H9 (cell line): ENCODE results near the gene DARS1. TPM values are rescaled to one million over a fixed set of nuclear protein-coding genes. Genes with fewer than 3 reads are reported as not detected.

Experiments used
- DNase-seq: peaks from one replicate; pipeline ENCODE4 v3.0.0-alpha.2; 2017
- H2AFZ ChIP-seq: one replicate; pipeline ENCODE4 v1.6.1; 2013; ENCODE audit warnings: mild to moderate bottlenecking, low read length, control low read depth, moderate library complexity
- H2AK5ac ChIP-seq: 2 replicates; pipeline ENCODE4 v1.6.1; 2013; ENCODE audit warnings: low read length, control low read depth, mixed read lengths; ENCODE audit not compliant: insufficient read length
- H2BK120ac ChIP-seq: one replicate; pipeline ENCODE4 v1.6.1; 2013; ENCODE audit warnings: low read depth, mild to moderate bottlenecking, low read length, control low read depth, inconsistent platforms; ENCODE audit not compliant: poor library complexity, severe bottlenecking
- H2BK12ac ChIP-seq: 2 replicates; pipeline ENCODE4 v1.6.1; 2013; ENCODE audit warnings: low read length, control low read depth, mixed read lengths, low read depth; ENCODE audit not compliant: insufficient read length
- H2BK15ac ChIP-seq: 2 replicates; pipeline ENCODE4 v1.6.1; 2013; ENCODE audit warnings: low read depth, low read length, control low read depth
- H2BK20ac ChIP-seq: one replicate; pipeline ENCODE4 v1.6.1; 2013; ENCODE audit warnings: low read depth, mild to moderate bottlenecking, low read length, control low read depth, inconsistent platforms; ENCODE audit not compliant: poor library complexity, severe bottlenecking
- H2BK5ac ChIP-seq: 2 replicates; pipeline ENCODE4 v1.6.1; 2013; ENCODE audit warnings: low read length, control low read depth, mixed read lengths; ENCODE audit not compliant: insufficient read length
- H3K14ac ChIP-seq: 2 replicates; pipeline ENCODE4 v1.6.1; 2013; ENCODE audit warnings: low read length, control low read depth; ENCODE audit not compliant: insufficient read depth
- H3K18ac ChIP-seq: 2 replicates; pipeline ENCODE4 v1.6.1; 2013; ENCODE audit warnings: low read depth, mild to moderate bottlenecking, mixed read lengths, low read length, control low read depth; ENCODE audit not compliant: insufficient read length
- H3K23ac ChIP-seq: 2 replicates; pipeline ENCODE4 v1.6.1; 2013; ENCODE audit warnings: low read length, control low read depth, mixed read lengths, low read depth; ENCODE audit not compliant: insufficient read length
- H3K23me2 ChIP-seq: 2 replicates; pipeline ENCODE4 v1.6.1; 2013; ENCODE audit warnings: low read depth, mild to moderate bottlenecking, mixed read lengths, low read length, control low read depth; ENCODE audit not compliant: insufficient read length, poor library complexity, severe bottlenecking
- H3K27ac ChIP-seq: 2 replicates; pipeline ENCODE4 v1.5.1; 2013; ENCODE audit warnings: low read length, control low read depth, mixed read lengths, low read depth; ENCODE audit not compliant: insufficient read length
- H3K27me3 ChIP-seq: 2 replicates; pipeline ENCODE4 v1.6.1; 2013; ENCODE audit warnings: low read length, control low read depth, inconsistent platforms; ENCODE audit not compliant: insufficient read depth
- H3K4ac ChIP-seq: 2 replicates; pipeline ENCODE4 v1.6.1; 2013; ENCODE audit warnings: low read depth, mild to moderate bottlenecking, control low read depth, inconsistent platforms, low read length, moderate library complexity
- H3K4me1 ChIP-seq: 2 replicates; pipeline ENCODE4 v1.6.1; 2013; ENCODE audit warnings: low read length, control low read depth, inconsistent platforms; ENCODE audit not compliant: insufficient read depth
- H3K4me2 ChIP-seq: 2 replicates; pipeline ENCODE4 v1.6.1; 2013; ENCODE audit warnings: low read length, control low read depth, mixed read lengths; ENCODE audit not compliant: insufficient read length, insufficient read depth
- H3K56ac ChIP-seq: 2 replicates; pipeline ENCODE4 v1.6.1; 2013; ENCODE audit warnings: low read depth, mild to moderate bottlenecking, mixed read lengths, low read length, control low read depth; ENCODE audit not compliant: insufficient read length
- H3K79me1 ChIP-seq: 2 replicates; pipeline ENCODE4 v1.6.1; 2013; ENCODE audit warnings: low read depth, mild to moderate bottlenecking, moderate library complexity, low read length, control low read depth, inconsistent platforms; ENCODE audit not compliant: insufficient read depth, poor library complexity, severe bottlenecking
- H3K79me2 ChIP-seq: 2 replicates; pipeline ENCODE4 v1.6.1; 2013; ENCODE audit warnings: low read length, control low read depth, inconsistent platforms; ENCODE audit not compliant: insufficient read depth
- H3K9ac ChIP-seq: 2 replicates; pipeline ENCODE4 v1.6.1; 2013; ENCODE audit warnings: low read length, control low read depth, mixed read lengths; ENCODE audit not compliant: insufficient read length; ENCODE audit errors: extremely low read depth
- H3K9me3 ChIP-seq: one replicate; pipeline ENCODE4 v1.6.1; 2013; ENCODE audit warnings: low read depth, low read length, inconsistent platforms; ENCODE audit not compliant: control insufficient read depth
- H3T11ph ChIP-seq: one replicate; pipeline ENCODE4 v1.6.1; 2013; ENCODE audit warnings: mild to moderate bottlenecking, low read length, control low read depth, inconsistent platforms
- H4K20me1 ChIP-seq: one replicate; pipeline ENCODE4 v1.6.1; 2013; ENCODE audit not compliant: control insufficient read depth, insufficient read length, insufficient read depth
- H4K5ac ChIP-seq: 2 replicates; pipeline ENCODE4 v1.6.1; 2013; ENCODE audit warnings: low read depth, mild to moderate bottlenecking, mixed read lengths, low read length, control low read depth; ENCODE audit not compliant: insufficient read length
- H4K8ac ChIP-seq: replicated peaks from 2 replicates; pipeline ENCODE4 v1.6.1; 2013; ENCODE audit warnings: low read length, control low read depth, mixed read lengths, low read depth; ENCODE audit not compliant: insufficient read length
- H4K91ac ChIP-seq: 2 replicates; pipeline ENCODE4 v1.6.1; 2013; ENCODE audit warnings: low read depth, mild to moderate bottlenecking, moderate library complexity, mixed read lengths, low read length, control low read depth; ENCODE audit not compliant: insufficient read length
- H3K27ac Mint-ChIP-seq, 3 experiments: 2 replicates in 2 of 3; 3 replicates in 1 of 3; pipeline ENCODE4 v1.8.0; 2020 to 2021; ENCODE audit warnings: mixed read lengths in 3 of 3, mild to moderate bottlenecking in 1 of 3, moderate library complexity in 1 of 3
- H3K27me3 Mint-ChIP-seq: 2 replicates; pipeline ENCODE4 v1.8.0; 2021; ENCODE audit warnings: low read depth, mild to moderate bottlenecking, moderate library complexity, mixed read lengths
- H3K36me3 Mint-ChIP-seq, 3 experiments: 2 replicates in 2 of 3; 3 replicates in 1 of 3; pipeline ENCODE4 v1.8.0; 2020 to 2021; ENCODE audit warnings: low read depth in 3 of 3, mixed read lengths in 3 of 3; ENCODE audit not compliant: insufficient read depth in 1 of 3
- H3K4me1 Mint-ChIP-seq, 2 experiments: 2 replicates each; pipeline ENCODE4 v1.8.0; 2020; ENCODE audit warnings: mixed read lengths in 2 of 2
- H3K4me3 Mint-ChIP-seq, 2 experiments: 2 replicates in 1 of 2; 3 replicates in 1 of 2; pipeline ENCODE4 v1.8.0; 2020 to 2021; ENCODE audit warnings: mild to moderate bottlenecking in 2 of 2, mixed read lengths in 2 of 2, moderate library complexity in 1 of 2
- H3K9me3 Mint-ChIP-seq, 2 experiments: 2 replicates in 1 of 2; 3 replicates in 1 of 2; pipeline ENCODE4 v1.8.0; 2020; ENCODE audit warnings: mild to moderate bottlenecking in 2 of 2, mixed read lengths in 2 of 2, moderate library complexity in 1 of 2
- WGBS: extraction: QIAGEN DNeasy Blood & Tissue Kit; methylation state at CpG from one replicate; pipeline ENCODE4 v1.1.7; 2013; ENCODE audit warnings: missing lambda C conversion rate, low lambda C conversion rate, mixed read lengths; ENCODE audit not compliant: insufficient read length; ENCODE audit errors: extremely low coverage; 5-methylcytosine and 5-hydroxymethylcytosine counted together
- total RNA-seq: library from RNA; stranded (reverse); gene quantifications from 2 replicates; pipeline ENCODE4 v1.2.1, GENCODE V29; 2021
- TF ChIP-seq, protein P1 (sequence below): fragments of 200-600 bp; sonication (generic); conservative IDR thresholded peaks from 3 replicates; pipeline ENCODE4 v1.8.0; 2021; ENCODE audit warnings: antibody characterized with exemption, mild to moderate bottlenecking

The DARS1 gene
- total RNA-seq, 1 experiment from 2014 or later = 117 TPM

DNA sequence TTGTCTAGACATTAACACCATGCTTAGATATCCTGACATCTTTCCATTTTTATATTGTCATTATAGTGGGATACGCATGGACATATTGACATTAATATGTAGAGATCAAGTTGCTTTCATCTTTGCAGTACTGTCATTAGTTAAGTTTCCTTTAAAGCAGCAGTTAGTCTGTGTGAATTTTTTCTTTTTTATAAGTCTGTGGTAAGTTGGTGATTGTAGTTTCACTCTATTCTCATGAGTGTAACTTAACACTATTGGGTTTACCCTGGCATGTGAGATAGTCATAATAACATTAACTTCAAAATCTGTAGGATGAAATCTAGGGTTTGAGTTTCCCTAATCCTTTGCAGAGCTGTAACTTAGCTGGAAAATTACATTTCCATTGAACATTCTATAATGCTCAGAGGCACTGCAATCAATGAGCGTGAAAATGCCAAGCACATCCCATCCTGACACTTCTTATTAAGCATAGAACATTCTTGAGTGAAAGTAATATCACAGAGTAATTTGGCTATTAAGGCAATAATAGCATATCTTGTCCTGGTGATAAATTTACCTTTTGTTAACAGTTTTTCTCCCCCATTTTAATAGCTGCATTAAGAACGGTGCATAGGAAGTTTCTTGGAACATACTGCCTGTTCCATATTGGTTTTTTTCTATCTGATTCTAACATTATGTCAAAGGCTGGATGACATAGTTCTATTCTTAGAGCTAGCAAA, 47.5 kb upstream of the DARS1 start:
- no peak overlapping the region for H2BK120ac ChIP-seq
- H3K79me1 ChIP-seq = no peaks in the 10 kb centered on the region
- TF ChIP-seq, protein P1, sequence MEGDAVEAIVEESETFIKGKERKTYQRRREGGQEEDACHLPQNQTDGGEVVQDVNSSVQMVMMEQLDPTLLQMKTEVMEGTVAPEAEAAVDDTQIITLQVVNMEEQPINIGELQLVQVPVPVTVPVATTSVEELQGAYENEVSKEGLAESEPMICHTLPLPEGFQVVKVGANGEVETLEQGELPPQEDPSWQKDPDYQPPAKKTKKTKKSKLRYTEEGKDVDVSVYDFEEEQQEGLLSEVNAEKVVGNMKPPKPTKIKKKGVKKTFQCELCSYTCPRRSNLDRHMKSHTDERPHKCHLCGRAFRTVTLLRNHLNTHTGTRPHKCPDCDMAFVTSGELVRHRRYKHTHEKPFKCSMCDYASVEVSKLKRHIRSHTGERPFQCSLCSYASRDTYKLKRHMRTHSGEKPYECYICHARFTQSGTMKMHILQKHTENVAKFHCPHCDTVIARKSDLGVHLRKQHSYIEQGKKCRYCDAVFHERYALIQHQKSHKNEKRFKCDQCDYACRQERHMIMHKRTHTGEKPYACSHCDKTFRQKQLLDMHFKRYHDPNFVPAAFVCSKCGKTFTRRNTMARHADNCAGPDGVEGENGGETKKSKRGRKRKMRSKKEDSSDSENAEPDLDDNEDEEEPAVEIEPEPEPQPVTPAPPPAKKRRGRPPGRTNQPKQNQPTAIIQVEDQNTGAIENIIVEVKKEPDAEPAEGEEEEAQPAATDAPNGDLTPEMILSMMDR = no peak
- no peak overlapping the region for H4K8ac ChIP-seq
- no peaks in the 10 kb centered on the region for H3K23me2 ChIP-seq
- no peak overlapping the region for H2BK15ac ChIP-seq
- H4K5ac ChIP-seq = no peak overlapping the region
- Mint-ChIP-seq H3K27ac (no peak overlapping the region), H3K4me3 (no peak overlapping the region), H3K36me3 (no peaks in the 10 kb centered on the region), H3K9me3 (no peaks in the 10 kb centered on the region), H3K4me1 (no peaks in the 10 kb centered on the region), H3K27me3 (peaks cover 2% of the 10 kb centered on the region)
- no peaks in the 10 kb centered on the region for H3K27me3 ChIP-seq
- H3K4me2 ChIP-seq = no peak overlapping the region
- no peaks in the 10 kb centered on the region for H3K9me3 ChIP-seq
- no peak overlapping the region for H3T11ph ChIP-seq
- DNase-seq = no peak
- no peak overlapping the region for H3K56ac ChIP-seq
- H4K20me1 ChIP-seq = no peaks in the 10 kb centered on the region
- H2BK5ac ChIP-seq = no peak overlapping the region
- no peak overlapping the region for H3K9ac ChIP-seq
- no peak overlapping the region for H3K18ac ChIP-seq
- no peaks in the 10 kb centered on the region for H3K4me1 ChIP-seq
- H2AK5ac ChIP-seq = no peak overlapping the region
- H2BK20ac ChIP-seq = no peak overlapping the region
- H3K23ac ChIP-seq = no peak overlapping the region
- H4K91ac ChIP-seq = no peak overlapping the region
- H2BK12ac ChIP-seq = no peak overlapping the region
- no peak overlapping the region for H3K27ac ChIP-seq
- WGBS = no CpG with 5 or more reads among the region's 3 CpGs
- H3K4ac ChIP-seq = no peak overlapping the region
- H3K14ac ChIP-seq = no peak overlapping the region
- H2AFZ ChIP-seq = no peak overlapping the region
- no peaks in the 10 kb centered on the region for H3K79me2 ChIP-seq
